A549 treated with CORT108297 at 1 μM for 4 hours (cell line): ENCODE results near the gene CTLA4. TPM values are rescaled to one million over a fixed set of nuclear protein-coding genes. Genes with fewer than 3 reads are reported as not detected.

Experiments
- total RNA-seq: library from RNA; stranded (reverse); fragments of 200-300 nt; extraction: Qiagen RNA extraction; gene quantifications from 5 replicates; pipeline ENCODE4 v1.2.3, GENCODE V29; 2022

Gene CTLA4
- not detected in 5 replicates for total RNA-seq

DNA sequence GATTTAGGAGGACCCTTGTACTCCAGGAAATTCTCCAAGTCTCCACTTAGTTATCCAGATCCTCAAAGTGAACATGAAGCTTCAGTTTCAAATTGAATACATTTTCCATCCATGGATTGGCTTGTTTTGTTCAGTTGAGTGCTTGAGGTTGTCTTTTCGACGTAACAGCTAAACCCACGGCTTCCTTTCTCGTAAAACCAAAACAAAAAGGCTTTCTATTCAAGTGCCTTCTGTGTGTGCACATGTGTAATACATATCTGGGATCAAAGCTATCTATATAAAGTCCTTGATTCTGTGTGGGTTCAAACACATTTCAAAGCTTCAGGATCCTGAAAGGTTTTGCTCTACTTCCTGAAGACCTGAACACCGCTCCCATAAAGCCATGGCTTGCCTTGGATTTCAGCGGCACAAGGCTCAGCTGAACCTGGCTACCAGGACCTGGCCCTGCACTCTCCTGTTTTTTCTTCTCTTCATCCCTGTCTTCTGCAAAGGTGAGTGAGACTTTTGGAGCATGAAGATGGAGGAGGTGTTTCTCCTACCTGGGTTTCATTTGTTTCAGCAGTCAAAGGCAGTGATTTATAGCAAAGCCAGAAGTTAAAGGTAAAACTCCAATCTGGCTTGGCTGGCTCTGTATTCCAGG lies at the start of gene CTLA4:
CTLA4 (plus strand) TSS at position 211 of the 640 bp plus-strand sequence; CDS start at position 383, 172 bp downstream.

Other genes with a start within 250 kb of the CTLA4 start
- gene CD28, start 161.1 kb upstream of the CTLA4 start, total RNA-seq = not detected in 5 replicates
- not detected in 5 replicates for gene ICOS, start 69.0 kb downstream of the CTLA4 start, total RNA-seq